GM19455 (cell line): ENCODE results near the gene SENP2.
"Not testable (repeated sequence)": the region's sequence is repeated elsewhere in the genome, so short reads cannot be mapped to it uniquely, and the experiment has no call there.

Source experiments
- ATAC-seq: cut with Tn5 transposase; IDR thresholded peaks from one replicate; pipeline ENCODE4 v1.9.1; 2021; ENCODE audit not compliant: unreplicated experiment

SENP2 gene

GRCh38 chr3:185585859-185586685, at the start of gene SENP2:
TSS of gene SENP2 (plus strand) at chr3:185586295. CDS start at chr3:185586414, 119 bp downstream.
- ATAC-seq, result peak; percentile 95

- peak; percentile 99 for ATAC-seq
Observed at GRCh38 chr3:185537369-185537970, 48.6 kb upstream of the SENP2 start.

DNA sequence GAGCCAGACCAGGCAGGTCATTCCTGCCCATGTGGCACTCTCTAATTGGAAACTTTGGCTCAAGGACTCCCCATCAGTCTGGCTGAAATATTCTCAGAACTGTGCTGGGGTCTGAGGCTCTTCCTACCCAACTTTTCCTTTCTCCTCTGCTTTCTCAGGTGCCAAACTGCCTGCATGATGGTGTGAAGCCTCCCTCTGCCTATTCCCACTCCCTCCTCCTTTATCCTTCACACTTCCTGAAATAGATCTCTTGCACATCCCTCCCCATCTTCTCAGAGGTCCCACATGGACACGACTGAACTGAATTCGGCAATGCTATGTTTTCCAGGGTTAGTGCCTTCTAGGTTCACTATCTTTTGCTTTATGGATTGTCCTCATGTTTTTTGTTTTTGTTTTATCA, 46.2 kb upstream of the SENP2 start:
- ATAC-seq, result no peak

DNA sequence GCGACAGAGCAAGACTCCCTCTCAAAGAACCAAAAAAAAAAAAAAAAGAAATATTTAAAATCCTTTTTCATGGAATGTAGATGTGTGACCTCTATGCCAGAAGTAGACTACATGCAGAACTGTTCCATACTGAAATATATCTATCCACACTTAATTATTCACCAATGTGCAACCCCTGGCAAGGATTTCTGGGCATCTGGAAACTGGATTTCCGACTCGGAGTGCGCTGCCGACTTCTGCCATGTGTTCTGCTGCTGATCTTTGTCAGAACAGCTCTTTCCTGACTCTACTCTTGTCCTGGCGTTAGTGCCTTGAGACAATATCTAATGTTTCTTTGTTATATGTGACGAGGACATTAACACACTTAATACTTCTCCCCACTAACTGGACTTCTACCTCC, 45.4 kb upstream of the SENP2 start:
- no peak for ATAC-seq

DNA sequence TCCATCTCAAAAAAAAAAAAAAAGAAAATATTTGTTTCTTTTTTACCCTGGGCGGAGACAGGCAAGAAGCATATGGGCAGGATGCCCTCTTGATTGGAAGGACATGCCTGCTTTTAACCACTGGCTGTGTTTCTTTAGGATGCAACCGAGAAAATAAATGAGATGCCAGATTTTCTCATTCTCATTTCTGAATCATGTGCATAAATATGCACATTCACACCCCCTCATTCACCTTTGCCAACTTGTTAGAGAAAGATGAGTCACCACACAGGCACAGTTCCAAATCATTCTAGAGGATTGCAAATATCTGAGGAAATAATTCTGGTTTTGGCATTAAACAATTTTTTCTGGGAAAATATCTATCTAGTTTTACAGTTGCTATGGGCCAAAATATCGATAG, 37.0 kb upstream of the SENP2 start:
- ATAC-seq, result no peak

- no peak for ATAC-seq
Observed at GRCh38 chr3:185549651-185550111, 36.4 kb upstream of the SENP2 start.

DNA sequence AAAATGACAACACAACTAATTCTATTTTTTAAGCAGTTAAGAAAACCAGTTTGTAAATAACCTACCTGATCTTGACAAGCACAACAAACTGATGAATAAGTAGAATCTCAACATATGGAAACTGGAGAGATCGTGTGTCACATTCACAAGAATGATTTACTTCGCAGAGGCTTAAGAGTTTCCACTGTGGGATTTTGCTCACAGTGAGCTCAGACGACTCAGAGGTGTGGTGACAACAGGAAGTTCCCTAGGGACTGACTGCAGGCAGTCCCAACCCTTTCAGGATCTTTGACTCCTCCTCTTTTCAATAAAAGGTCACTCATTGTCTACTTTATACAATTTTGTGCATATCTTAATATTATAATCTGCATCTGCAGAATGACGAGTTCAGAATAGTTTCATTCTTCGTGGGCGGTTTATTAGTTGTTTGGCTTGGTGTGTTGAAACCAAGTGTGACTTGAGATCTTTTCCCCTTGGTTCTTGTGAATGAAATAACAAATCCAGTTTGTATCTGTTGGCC, 33.7 kb upstream of the SENP2 start, which contains the start of gene LIPH:
Gene LIPH, minus strand, starts transcription at position 231 of the 520 bp plus-strand sequence. Its CDS starts 117 bp downstream, at position 114.
- no peak for ATAC-seq

DNA sequence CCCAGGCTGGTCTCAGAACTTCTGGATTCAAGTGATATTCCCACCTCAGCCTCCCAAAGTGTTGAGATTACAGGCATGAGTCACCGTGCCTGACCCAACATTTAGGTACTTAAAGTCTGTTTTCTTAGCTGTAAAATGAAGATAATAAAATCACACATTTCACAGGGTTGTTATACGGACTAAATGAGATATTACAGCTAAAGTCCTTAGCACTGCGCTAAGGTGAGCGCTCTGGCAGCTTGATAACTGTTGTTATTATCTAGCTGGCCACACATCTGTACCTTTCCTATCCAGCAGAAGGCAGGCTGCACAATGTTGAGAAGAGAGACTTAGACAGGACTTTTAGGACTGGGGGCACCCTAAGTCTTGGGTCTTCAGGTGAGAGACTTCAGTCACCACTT, 31.0 kb upstream of the SENP2 start:
- no peak for ATAC-seq

- ATAC-seq, result no peak
Observed at GRCh38 chr3:185555860-185556347, 30.2 kb upstream of the SENP2 start.

DNA sequence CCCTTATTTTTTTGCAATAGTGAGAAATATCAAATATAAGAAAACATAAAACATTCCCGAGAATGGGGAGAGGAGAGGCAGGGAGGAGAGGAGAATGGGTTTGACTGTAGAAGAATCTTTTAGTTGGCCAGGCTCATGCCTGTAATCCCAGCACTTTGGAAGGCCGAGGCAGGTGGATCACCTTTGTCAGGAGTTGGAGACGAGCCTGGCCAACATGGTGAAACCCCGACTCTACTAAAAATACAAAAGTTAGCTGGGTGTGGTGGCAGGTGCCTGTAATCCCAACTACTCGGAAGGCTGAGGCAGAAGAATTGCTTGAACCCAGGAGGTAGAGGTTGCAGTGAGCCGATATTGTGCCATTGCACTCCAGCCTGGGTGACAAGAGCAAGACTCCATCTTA, 29.5 kb upstream of the SENP2 start:
- ATAC-seq, result not testable (repeated sequence)

DNA sequence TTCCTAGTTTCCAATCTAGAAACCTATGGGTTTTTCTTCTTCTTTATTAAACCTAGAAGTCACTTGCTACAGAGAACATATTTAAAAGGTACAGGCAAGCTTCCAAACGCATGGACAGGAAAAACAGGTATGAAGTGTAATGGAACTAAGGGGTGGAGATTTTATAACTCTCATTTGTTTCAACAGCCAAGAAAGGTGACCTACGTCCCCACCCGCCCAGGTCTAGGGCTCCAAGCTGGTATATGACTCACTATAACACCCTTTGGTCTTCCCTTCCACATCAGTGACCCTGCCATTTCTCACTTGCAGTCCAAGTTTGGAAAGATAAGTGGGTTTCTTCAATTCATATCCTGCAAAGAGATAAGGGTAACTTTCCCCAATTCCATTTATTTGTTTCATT, 27.7 kb upstream of the SENP2 start:
- peak; percentile 17 for ATAC-seq

- ATAC-seq, result no peak
Observed at GRCh38 chr3:185559706-185560090, 26.4 kb upstream of the SENP2 start.

- ATAC-seq, result no peak
Observed at GRCh38 chr3:185560676-185561075, 25.4 kb upstream of the SENP2 start.

DNA sequence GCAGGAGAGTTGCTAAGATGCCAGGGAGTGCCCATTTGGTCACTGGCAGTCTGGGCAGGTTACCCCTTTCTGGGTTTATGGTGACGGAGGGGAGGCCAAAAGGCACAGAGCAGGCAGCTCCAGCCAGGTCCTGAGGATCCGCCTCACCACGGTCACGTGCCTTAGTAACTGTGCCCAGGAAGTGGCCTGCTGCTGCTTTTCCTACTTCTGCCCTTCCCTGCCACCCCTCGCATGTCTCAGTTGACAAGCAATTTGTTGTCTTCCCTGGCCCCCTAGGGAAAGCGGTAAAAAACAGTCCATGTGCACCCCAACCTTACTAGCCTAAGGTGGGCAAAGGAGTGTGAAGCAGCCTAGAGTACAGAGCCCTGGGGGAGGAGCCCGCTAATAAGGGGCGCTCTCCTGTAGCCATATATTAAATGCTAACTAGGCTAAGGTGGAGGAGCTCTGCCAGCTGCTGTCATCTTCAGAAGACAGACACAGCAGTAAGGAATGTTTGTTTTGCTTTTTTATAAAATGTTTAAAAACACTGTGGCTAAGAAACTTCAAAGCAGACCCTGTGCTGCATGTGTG, 24.6 kb upstream of the SENP2 start:
- ATAC-seq, result no peak

- ATAC-seq, result no peak
Observed at GRCh38 chr3:185561958-185562357, 24.1 kb upstream of the SENP2 start.

- no peak for ATAC-seq
Observed at GRCh38 chr3:185572183-185572582, 13.9 kb upstream of the SENP2 start.

DNA sequence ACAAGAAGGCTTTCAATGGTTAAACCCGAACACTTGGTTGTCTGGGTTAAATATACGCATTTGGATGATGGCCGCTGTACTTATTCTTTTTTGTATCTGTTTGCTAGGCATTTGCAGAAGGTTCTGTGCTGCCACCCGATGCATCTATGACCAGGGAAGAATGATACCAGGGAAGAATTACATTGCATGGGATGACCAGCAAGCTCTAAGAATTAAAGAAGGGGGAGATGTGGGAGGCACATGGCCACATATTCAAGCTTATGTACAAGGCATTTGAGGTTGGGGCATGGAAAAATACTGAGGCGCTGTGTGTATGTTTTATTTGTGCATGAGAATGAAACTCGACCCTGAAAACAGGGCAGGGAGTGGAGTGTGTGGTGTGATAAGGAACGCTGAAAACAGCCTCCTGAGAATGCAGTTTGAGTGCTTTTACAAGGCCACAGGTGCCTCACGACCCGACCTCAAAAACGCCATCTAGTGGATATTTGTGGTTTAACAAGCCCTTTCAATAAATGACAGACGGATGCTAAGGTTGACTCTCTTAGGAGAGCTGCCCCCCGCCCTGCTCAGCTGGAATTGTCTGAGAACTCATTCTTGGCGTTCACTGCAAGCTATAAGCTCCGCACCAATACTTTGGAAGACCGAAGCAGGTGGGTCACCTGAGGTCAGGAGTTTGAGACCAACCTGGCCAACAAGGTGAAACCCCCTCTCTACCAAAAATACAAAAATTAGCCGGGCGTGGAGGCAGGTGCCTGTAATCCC, 10.8 kb upstream of the SENP2 start:
- ATAC-seq, result peak; percentile 88

GRCh38 chr3:185582236-185582635, 3.9 kb upstream of the SENP2 start:
- no peak for ATAC-seq

GRCh38 chr3:185582871-185583270, 3.2 kb upstream of the SENP2 start:
- no peak for ATAC-seq

- no peak for ATAC-seq
Observed at GRCh38 chr3:185583925-185584324, 2.2 kb upstream of the SENP2 start.

- ATAC-seq, result no peak
Observed at GRCh38 chr3:185584686-185585085, 1.4 kb upstream of the SENP2 start.
